Hippocampal formation (tissue), 2 donors: Measurements from ENCODE around the gene BCR.
"Not testable (repeated sequence)": the region's sequence is repeated elsewhere in the genome, so short reads cannot be mapped to it uniquely, and the experiment has no call there.

Experiments
- DNase-seq, 2 donors: peaks; one replicate each; lab custom pipeline; 2025; lab: John Stamatoyannopoulos, UW

Gene BCR

DNA sequence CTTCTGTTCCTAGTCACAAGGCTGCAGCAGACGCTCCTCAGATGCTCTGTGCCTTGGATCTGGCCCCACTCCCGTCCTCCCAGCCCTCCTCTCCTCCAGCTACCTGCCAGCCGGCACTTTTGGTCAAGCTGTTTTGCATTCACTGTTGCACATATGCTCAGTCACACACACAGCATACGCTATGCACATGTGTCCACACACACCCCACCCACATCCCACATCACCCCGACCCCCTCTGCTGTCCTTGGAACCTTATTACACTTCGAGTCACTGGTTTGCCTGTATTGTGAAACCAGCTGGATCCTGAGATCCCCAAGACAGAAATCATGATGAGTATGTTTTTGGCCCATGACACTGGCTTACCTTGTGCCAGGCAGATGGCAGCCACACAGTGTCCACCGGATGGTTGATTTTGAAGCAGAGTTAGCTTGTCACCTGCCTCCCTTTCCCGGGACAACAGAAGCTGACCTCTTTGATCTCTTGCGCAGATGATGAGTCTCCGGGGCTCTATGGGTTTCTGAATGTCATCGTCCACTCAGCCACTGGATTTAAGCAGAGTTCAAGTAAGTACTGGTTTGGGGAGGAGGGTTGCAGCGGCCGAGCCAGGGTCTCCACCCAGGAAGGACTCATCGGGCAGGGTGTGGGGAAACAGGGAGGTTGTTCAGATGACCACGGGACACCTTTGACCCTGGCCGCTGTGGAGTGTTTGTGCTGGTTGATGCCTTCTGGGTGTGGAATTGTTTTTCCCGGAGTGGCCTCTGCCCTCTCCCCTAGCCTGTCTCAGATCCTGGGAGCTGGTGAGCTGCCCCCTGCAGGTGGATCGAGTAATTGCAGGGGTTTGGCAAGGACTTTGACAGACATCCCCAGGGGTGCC is 109.8 kb downstream of the BCR start:
- DNase-seq, result no peak

DNA sequence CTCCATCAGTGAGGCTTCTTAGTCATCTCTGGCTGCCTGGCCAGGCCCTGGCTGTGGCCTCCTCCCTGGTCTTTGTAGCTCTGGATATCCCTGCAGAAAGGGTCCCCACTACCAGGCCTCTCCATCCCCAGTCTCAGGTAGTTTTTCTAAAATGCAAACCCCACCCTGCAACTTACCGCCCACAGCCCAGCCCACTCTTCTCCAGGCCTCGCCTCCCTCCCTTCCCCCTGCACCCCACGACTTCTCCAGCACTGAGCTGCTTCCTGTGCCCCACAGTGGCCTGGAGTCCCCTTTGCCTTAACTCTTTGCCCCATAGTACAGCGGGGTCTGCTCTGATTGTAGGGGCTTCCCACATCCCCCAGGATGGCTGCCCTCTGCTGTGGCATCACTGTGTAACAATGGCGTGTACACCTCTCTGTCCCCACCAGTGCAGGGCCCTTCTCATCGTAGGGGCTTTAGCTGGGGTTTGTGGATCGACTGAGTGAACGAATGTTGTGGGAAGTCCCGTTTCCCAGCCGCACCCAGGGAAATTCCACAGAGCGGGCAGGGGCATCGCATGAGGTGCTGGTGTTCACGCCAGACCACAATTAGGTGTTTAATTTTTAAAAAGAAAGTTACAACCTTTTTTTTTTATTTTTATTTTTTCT is 111.6 kb downstream of the BCR start:
- DNase-seq, result no peak

DNA sequence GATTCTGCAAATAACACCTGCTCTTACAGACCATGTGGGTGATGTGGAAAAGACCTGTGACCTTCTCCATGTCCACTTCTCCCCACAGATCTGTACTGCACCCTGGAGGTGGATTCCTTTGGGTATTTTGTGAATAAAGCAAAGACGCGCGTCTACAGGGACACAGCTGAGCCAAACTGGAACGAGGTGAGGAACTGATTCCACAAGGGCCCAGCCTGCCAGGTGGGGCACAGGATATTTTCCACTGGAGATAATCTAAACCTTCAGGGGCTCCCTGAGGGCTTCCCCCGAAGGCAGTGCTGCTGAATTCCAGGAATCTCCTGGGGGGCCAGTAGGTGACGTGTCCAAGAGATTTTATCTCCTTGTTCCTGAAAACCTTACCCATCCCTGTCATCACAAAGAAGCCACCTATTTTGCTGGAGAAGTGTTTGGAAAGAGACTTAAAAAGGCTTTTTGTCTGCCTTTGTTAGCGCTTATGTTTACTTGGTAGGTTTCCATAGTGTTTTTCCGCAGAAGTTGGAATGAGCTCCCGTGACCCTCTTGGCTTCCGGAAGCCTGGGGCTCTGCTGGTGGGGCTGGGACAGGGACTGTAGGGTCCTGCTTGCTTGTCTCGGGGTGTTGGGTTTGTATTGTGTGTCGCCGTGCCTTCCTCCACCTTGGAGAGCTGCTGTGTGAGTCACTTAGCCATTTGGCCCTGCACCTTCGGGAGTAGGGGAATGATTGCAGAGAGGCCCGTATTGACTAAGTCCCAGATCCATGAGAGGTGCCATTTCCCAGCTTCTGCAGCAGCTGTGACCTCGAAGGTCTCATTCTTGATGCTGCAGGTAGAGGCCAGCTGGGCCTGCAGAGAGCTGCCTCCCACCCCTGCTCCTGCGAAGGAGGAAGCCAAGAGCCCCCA is 112.4 kb downstream of the BCR start:
- no peak for DNase-seq

DNA sequence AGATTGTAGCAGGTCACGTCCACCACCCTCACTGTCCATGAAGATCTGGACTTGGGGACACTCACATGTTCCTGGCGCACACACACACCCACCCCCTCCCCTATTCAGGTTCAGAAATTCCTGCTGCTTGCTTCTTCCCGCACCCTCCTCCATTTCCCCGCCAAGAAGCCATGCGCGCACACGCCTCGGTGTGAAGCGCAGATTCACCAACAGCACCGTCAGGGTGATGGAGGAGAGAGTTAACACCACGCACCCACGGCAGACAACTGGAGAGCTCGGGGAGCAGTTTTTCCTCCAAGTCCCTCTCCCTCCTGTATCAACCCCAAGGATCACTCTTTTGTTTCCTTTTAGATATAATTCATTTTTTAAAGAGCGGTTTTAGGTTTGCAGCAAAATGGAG is 113.4 kb downstream of the BCR start:
- DNase-seq, result no peak

DNA sequence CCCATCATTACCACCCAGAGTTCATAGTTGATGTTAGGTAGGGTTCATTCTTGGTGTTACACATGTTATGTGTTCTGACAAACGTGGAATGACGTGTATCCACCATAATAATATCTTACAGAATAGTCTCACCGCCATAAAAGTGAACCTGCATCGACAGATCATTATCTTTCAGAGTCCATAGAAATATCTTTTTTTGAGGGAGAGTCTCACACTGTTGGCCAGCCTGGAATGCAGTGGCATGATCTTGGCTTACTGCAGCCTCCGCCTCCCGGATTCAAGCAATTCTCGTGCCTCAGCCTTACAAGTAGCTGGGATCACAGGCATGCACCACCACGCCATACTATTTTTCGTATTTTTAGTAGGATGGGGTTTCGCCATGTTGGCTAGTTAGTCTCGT is 113.9 kb downstream of the BCR start:
- no peak for DNase-seq

DNA sequence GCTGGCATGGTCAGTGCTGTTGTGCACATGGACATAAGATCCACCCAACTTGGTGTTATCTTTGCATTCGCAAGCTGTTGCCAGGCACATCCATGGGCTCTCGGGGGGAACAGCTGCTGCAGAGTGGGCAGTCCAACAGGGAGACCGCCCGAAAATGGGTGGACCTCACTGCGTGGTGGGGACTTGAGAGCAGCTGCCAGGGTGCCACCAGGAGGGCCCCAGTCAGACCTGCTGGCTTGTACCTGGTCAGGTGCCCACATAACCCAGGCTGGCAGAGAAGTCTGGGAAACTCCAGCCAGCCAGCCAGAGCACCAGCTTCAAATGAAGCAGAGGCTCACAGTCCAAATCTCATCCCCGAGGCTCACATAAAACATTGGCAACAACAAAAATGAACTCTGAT is 120.2 kb downstream of the BCR start:
- DNase-seq, result no peak

DNA sequence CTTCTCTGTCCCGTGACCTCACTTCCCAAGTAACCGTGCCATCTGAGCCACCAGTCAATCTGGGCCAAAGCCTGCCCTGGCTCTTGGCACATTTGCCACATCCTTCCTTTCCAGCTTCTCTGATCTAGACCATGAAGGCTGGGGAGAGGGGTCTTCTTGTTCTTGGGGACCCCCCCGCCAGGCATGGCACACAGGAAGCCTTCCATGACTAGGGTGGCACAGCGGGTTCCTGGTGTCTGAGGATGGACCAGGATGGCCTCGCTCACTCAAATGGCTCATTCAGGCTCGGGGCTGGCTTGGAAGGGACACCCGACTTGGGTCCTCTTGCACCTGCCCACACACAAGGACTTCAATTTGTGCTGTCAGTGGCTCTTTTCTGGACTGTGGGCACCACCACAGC is 121.3 kb downstream of the BCR start:
- no peak for DNase-seq

DNA sequence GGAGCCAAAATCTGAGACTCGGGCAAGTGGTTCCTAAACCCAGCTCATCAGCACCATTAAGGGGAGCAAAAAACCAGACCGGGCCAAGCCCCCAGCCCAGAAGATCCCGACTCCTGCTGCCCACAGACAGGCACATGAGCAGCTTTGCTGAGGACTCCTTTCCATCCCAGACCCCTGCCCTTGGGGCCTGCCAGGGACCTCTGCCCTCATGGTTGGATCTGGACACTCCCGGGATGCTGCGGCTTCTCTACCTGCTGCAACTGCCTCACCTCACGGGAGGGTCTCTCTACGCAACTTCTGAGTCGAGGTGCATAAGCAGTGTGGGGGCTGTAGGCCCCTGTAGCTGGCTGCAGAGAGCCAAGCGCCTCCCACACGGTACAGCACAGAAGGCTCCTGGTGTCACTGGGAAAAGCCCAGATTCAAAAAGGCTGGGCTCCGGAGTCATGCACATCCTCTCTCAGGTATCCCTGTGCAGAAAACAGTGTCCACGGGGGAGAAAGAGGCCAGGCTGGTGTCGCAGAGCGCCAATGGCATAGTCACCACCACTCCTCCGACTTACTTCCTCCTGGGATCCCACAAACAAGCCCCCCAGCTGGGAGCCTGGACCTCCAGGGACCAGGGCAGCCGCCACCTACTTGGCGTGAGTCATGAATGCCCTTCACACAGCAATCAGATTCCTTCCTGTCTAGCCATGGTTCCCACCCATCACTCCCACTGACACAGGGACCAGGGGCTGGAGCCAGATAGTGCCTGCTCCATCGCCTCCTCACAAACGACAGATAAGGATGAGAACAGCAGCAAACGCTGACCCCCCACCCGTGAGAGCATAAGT is 122.1 kb downstream of the BCR start:
- no peak for DNase-seq

DNA sequence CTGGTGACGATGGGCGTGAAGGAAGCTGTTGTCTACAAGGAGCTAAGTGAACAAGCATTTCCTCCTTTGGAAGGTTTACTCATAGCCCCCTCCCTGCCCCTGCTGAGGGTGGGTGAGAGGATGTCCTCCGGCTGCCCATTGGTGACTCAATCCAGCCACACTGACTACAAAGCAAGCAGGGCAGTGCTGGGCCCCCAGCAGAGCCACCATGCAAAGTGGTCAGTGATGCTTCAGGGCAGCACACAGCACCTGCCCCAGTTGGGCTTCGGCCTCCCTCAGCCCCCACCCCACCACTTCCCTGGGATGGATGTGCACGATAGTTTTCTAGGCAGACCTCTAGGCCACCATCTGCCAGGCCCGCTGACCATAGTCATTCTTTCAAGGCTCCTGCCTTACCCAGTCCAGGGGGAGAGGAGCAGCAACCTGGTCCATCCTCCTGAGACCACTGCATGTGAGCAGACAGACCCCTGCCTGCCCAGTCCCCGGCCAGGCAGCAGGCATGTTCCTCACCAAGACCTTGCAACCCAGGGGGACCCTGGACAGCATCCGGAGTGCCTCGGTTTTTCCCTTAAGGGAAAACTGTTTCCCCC is 125.1 kb downstream of the BCR start:
- DNase-seq, result no peak

DNA sequence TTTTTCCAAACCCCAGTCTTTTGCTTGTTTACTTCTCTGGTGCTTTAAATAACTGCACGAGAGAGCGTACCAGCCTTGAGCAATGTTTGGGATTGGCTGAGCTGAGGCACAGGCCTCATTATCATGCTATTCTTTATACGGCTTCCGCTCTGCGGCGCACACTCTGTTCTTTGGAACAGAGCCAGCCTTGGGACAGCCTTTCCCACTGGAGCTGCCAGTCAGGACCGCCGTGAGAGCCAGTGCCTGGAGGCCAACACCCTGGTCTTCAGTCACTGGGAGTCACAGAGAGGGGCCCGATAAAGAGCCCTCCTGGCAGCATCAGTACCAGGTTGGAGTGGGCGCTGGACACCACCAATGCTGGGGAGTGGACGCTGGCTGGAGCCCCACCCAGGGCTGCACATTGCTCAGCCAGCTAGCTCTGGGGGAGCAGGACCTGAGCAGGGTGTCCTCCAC is 125.6 kb downstream of the BCR start:
- DNase-seq, result peak; percentile 75 to 84

DNA sequence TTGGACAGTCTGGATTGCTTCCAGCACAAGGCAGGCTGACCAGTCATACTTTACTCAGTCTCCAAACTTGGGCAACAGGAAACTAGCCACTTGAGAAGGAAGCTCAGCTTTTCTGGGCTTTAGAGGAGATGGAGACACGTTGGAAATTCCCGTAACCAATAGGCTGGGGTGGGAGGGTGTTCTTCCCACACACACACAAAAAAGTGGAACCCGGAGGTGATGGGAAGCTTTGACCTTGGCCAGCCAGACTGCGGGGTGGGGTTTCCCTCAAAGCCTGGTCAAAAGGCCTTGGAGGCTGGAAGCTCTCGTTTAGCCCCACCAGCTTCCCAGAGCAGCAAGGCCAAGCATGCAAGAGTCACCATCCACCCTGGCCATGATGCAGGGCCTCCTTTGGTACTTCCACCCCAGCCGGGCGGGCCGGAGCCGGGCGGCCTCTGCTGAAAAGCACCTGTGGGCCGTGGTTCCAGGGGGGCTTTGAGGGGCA is 126.2 kb downstream of the BCR start:
- DNase-seq, result no peak

DNA sequence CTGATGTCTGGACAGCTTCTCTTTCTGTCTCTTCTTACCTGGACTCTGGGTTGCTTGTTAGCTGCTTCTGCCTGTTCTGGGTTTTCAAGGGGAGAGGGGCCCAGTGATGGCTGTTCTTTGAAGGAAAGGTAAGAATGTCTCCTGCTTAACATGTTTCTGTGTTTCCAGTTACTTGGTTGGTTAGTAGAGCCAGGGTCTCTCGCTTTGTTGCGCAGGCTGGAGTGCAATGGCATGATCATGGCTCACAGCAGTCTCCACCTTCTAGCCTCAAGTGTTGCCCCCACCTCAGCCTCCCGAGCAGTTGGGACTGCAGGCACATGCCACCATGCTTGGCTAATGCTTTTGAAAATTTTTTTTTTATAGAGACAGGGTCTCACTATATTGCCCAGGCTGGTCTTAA is 126.6 kb downstream of the BCR start:
- no peak for DNase-seq

DNA sequence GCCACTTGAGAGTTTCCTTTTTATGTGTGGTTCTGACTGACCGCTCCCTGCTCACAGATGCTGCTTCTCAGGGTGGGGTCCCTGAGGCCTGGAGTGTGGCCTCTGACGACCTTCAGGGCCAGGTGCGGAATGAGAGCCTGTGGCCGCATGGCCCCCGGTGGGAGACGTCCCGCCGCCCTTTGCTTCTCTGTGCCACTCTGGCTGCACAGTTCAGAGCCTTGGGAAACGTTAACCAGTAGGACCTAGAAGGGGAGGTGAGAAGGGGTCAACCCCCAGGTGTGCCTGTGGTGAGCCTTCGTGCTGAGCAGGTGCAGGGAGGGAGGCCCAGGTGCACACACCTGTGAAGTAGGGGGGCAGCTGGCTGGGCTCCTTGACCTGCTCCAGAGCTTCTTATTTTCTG is 127.2 kb downstream of the BCR start:
- not testable (repeated sequence) for DNase-seq

DNA sequence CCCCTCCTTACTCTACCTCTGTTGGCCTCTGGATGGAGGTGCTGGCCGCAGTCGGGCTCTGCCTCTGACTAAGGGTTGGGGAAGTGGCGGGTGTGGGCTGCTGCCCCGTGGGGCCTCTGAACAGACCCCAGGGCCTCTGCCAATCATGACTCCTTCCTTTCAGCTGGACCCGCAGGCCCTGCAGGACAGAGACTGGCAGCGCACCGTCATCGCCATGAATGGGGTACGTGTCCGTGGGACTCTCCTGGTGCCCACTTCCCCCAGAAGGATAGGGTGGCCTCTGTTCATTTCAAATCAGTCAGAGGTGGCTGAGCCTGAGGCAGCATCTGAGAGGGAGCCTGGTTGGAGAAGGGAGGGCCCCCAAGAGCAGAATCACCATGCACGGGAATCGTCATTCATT is 129.0 kb downstream of the BCR start:
- not testable (repeated sequence) for DNase-seq

DNA sequence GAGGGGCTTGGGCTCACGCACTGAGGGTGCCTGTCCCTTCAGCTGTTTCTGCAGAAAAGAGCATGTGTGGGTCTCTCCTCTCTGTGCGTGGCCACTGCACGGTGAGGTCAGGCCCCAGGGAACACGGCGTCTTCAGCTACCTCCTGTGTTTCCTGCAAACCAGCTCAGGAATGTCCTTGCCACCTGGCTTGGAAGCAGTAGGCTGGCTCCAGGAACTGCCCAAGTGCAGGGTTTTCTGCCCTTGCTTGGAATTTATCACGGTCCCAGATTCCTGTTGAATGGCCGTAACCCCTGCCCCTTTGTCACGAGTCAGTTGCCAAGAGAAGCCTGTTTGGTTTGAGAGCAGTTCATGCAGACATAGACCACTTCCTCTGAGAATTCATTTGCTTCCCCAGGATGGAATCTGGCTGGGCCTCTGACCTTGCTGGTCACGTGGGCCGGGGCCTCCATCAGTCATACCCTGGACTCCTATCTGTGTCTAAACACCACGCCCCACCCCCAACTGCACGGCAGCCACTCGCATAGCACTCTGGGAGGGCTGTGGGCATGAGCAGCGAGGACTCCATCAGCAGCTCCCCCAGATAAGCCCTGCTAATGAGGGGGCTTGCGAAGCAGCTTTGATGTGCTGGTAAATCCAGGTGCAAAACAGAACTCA is 130.3 kb downstream of the BCR start:
- DNase-seq, result not testable (repeated sequence)

DNA sequence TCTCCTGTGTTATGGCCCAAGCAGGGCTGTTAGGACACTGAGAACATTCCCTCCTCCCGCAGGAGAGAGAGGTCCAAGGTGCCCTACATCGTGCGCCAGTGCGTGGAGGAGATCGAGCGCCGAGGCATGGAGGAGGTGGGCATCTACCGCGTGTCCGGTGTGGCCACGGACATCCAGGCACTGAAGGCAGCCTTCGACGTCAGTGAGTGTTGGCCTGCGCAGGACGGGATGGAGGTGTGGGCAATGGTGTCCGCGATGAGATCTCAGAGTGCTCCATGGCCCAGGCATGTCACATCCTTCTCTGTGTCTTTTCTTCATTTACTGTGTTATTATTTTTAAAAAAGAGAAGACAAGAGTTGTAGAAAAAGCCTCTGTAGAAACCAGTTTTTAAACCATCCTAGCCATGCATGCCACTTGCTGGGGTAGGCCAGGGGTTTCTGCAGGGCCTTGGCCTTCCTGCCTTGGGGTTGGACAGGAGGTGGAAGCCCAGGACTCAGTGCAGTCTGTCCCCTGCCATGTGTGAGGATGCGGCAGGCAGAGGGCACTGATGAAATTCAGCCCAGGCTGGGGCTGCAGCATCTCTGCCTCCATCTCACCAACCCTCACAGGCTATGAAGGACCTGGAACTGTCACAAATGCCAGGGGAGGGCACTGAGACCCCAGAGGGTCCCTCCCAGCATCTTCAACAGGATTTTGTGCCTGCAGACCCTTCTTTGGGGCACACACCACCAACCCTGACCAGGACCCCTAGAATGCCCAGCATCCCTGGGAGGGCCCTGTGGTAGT is 131.5 kb downstream of the BCR start:
- DNase-seq, result not testable (repeated sequence)

DNA sequence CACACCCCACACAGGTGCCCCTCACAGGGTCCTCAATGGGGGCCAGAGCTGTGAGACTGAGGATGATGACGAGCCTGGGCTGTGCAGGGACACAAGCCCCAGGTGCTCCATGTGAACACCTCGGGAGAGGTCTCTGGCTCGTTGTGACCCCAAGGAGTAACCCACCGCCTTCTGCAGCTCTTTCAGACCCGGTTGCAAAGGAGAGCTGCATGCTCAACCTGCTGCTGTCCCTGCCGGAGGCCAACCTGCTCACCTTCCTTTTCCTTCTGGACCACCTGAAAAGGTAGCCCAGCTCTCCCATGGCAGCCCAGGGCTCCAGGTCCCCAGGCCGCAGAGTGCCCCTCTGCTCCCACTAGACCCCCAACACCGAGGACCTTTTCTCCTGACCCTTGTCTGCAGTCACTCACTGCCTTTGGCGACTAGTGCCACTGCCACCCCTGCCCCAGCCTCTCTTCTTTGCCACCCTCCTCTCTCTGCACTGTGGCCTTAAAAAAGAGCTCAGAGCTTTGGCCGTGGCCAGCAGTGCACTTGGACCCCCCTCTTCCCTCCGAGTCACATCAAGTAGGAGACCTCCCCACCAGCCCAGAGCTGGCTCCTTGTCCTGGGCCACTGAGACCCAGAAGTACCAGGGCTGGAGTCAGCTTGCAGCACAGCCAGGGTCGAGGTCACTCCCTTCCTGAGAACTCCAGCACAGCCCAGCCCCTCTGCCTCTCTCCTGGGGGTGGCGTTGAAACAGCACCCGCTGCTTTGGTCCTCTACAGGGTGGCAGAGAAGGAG is 133.7 kb downstream of the BCR start:
- DNase-seq, result no peak

DNA sequence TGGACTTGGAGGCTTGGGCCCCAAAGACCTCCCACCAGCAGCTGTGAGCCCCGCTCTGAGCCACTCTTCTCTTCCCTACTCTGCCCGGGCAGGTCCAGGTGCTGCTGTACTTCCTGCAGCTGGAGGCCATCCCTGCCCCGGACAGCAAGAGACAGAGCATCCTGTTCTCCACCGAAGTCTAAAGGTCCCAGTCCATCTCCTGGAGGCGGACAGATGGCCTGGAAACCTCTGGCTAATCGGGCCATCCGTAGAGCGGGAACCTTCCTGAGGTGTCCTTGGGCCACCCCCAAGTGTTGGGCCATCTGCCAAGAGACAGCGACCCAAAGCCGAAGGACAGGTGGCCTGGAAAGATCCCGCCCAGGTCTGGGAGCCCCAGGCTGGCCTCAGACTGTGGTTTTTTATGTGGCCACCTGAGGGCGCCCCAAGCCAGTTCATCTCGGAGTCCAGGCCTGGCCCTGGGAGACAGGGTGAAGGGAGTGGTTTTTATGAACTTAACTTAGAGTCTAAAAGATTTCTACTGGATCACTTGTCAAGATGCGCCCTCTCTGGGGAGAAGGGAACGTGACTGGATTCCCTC is 135.1 kb downstream of the BCR start:
- peak in 1 of 2 donors; percentile 41 for DNase-seq
